HFFc6 (cell line): Measurements from ENCODE around the gene SH3PXD2A. TPM values are rescaled to one million over a fixed set of nuclear protein-coding genes. Genes with fewer than 3 reads are reported as not detected.

ENCODE experiments used
- DNase-seq: peaks from one replicate; pipeline ENCODE4 v3.0.0-alpha.2; 2018
- H3K27ac Mint-ChIP-seq: 2 replicates; pipeline ENCODE4 v1.8.0; 2020; ENCODE audit warnings: mild to moderate bottlenecking, mixed read lengths
- H3K27me3 Mint-ChIP-seq: 2 replicates; pipeline ENCODE4 v1.8.0; 2021; ENCODE audit warnings: mild to moderate bottlenecking, moderate library complexity, mixed read lengths; ENCODE audit not compliant: insufficient read depth
- H3K36me3 Mint-ChIP-seq: 2 replicates; pipeline ENCODE4 v1.8.0; 2021; ENCODE audit warnings: low read depth, mixed read lengths
- H3K4me1 Mint-ChIP-seq: 2 replicates; pipeline ENCODE4 v1.8.0; 2020; ENCODE audit warnings: low read depth, mixed read lengths
- H3K4me3 Mint-ChIP-seq: 2 replicates; pipeline ENCODE4 v1.8.0; 2020; ENCODE audit warnings: mild to moderate bottlenecking, moderate library complexity, mixed read lengths
- H3K9me3 Mint-ChIP-seq: 2 replicates; pipeline ENCODE4 v1.8.0; 2020; ENCODE audit warnings: mild to moderate bottlenecking, mixed read lengths
- total RNA-seq, 6 experiments: library from RNA; stranded (reverse); fragmentation: NEBNext Ultra II Directional; extraction: Animal tissue kit (Norgen Biotek cat#: 25700); gene quantifications; 2 replicates in 1 of 6; 3 replicates in 5 of 6; pipeline ENCODE4 v1.2.3, GENCODE V29; 2021
- TF ChIP-seq, protein P1 (sequence below): fragments of 200-600 bp; sonication (generic); IDR thresholded peaks from 2 replicates; pipeline ENCODE4 v1.5.0; 2021; ENCODE audit warnings: antibody characterized with exemption, mild to moderate bottlenecking

Gene SH3PXD2A
- total RNA-seq, 6 experiments from 2014 or later = 75.5 to 113 (median 81.1) TPM

DNA sequence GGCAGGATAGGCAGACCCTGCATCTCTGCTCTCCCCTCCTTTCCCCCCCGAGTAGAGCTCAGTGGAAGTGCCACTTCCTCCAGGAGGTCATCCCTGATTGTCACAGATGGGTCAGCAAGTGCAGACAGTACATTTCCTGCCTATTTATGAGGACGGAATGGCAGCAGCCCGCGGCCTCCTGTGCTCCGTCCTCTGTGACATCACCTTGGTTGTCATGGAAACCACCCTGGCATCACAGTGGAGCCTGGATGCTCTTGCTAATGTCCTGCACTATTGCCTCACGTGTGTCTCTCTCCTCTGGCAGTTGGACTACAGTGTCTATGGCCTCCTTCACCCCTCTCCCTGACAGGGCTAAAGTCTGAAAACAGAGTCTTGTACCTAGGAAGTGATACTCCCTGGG is 148.6 kb downstream of the SH3PXD2A start:
- TF ChIP-seq, protein P1, sequence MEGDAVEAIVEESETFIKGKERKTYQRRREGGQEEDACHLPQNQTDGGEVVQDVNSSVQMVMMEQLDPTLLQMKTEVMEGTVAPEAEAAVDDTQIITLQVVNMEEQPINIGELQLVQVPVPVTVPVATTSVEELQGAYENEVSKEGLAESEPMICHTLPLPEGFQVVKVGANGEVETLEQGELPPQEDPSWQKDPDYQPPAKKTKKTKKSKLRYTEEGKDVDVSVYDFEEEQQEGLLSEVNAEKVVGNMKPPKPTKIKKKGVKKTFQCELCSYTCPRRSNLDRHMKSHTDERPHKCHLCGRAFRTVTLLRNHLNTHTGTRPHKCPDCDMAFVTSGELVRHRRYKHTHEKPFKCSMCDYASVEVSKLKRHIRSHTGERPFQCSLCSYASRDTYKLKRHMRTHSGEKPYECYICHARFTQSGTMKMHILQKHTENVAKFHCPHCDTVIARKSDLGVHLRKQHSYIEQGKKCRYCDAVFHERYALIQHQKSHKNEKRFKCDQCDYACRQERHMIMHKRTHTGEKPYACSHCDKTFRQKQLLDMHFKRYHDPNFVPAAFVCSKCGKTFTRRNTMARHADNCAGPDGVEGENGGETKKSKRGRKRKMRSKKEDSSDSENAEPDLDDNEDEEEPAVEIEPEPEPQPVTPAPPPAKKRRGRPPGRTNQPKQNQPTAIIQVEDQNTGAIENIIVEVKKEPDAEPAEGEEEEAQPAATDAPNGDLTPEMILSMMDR = no peak
- no peak overlapping the region for H3K27ac Mint-ChIP-seq
- no peaks in the 10 kb centered on the region for H3K27me3 Mint-ChIP-seq
- H3K4me3 Mint-ChIP-seq = no peak overlapping the region
- H3K9me3 Mint-ChIP-seq = no peaks in the 10 kb centered on the region
- peaks cover 22% of the 10 kb centered on the region for H3K4me1 Mint-ChIP-seq
- no peaks in the 10 kb centered on the region for H3K36me3 Mint-ChIP-seq
- DNase-seq = no peak

DNA sequence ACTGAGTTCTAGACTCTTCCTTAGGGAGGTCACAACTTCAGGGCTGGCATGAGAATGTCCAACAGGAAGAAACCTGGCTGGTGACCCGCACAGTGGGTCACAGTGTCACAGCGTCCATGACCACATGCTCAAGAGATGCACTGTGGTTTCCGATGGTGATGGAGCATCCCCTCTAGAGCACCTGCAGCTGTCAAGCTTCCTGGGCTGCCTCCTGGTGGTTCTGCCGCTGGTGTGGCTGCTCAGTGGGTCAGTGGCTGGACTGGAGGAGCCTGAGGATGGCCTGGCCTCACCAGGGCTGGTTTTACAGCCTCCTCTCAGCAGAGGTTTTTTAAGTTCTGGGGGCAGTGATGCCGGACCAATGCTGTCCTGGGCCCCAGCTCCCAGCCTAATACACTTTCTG is 149.3 kb downstream of the SH3PXD2A start:
- Mint-ChIP-seq H3K9me3 (no peaks in the 10 kb centered on the region), H3K4me1 (peaks cover 22% of the 10 kb centered on the region), H3K27ac (no peak overlapping the region)

DNA sequence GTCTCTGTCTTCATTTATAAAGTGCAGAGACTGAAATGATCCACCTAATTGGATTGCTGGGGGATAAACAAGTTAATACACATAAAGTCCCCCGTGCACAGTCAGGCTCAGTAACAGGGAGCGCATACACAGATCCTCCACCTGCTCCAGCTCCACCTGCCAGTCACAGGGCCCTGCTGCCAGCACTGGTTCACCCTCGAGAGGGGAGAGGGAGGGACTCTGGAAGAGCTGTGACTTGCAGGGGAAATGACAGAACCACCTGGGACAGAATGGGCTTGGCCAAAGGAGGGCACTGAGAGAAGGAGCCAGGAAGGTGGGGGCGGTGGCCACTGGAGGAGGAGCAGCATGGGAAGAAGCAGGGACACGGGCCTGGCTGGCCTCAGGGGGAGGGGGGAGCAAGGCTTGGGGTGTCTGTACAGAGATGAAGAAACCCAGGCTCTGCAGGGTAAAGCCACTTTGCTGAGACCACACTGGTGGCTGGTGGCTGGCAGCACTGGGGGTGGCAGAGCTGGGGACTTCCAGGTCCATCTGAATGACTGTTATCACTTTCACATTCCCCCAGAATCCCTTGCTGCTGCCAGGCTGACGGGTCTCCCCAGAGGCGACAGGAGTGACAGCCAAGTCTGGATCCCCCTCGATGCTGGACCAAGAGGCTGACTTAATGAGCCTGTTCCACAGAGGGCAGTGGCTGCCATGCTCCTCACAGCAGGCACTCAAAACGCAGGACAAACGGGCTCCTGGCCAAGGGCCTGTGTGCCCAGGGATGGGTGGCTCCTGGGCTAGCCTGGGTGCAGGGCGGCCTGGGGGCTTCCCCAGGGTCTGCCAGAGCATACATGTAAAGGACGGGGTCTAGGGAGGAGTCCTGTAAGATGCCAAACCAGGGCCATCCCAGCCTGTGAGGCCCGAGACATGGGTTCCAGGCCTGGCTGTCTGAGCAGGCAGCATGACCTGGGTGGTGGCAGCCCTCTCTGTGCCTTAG is 151.1 kb downstream of the SH3PXD2A start:
- Mint-ChIP-seq H3K27me3 (no peaks in the 10 kb centered on the region; the same call in 1 of the 2 replicates), H3K9me3 (no peaks in the 10 kb centered on the region), H3K4me1 (peaks cover 17% of the 10 kb centered on the region), H3K27ac (no peak overlapping the region), H3K4me3 (no peak overlapping the region), H3K36me3 (no peaks in the 10 kb centered on the region)
- no peak for DNase-seq
- TF ChIP-seq, protein P1 = no peak

More for the DNA sequence above, 149.3 kb downstream of the SH3PXD2A start:
- no peaks in the 10 kb centered on the region for H3K36me3 Mint-ChIP-seq
- DNase-seq = no peak
- H3K4me3 Mint-ChIP-seq = no peak overlapping the region
- TF ChIP-seq, protein P1 = no peak
- no peaks in the 10 kb centered on the region for H3K27me3 Mint-ChIP-seq

DNA sequence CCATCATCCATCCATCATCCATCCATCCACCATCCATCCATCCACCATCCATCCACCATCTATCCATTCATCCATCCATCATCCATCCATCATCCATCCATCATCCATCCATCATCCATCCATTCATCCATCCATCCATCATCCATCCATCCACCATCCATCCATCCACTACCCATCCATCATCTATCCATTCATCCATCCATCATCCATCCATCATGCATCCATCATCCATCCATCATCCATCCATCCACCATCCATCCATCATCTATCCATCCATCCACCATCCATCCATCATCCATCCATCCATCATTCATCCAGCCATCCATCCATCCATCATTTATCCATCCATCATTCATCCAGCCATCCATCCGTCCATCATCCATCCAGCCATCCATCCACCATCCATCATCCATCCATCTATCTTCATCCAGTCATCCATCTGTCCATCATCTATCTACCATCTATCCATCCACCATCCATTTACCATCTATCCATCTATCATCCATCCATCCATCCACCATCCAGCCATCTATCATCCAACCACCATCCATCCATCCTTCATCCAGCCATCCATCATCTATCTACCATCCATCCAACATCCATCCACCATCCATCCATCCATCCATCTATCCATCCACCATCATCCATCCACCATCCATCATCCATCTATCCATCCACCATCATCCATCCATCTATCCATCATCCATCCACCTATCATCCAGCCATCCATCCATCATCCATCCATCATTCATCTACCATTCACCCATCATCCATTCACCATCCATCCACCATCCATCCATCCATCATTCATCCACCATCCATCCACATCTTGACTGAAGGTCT is 153.8 kb downstream of the SH3PXD2A start:
- TF ChIP-seq, protein P1 = no peak
- no peaks in the 10 kb centered on the region for H3K36me3 Mint-ChIP-seq
- no peak overlapping the region for H3K27ac Mint-ChIP-seq

DNA sequence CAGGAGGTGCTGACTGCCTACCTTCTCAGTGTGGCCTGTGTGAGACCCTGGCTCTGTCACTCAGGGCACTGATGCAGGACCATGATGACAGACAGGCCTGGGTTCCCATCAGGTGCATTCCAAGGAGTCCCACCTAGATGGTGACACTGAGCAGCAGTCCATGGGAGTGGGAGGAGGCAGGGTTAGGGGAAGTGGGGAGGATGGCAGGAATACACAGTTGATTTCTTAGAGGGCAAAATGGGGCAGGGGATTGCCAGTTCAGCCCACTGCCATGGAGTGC is 155.0 kb downstream of the SH3PXD2A start:
- no peak overlapping the region for H3K27ac Mint-ChIP-seq
- no peak overlapping the region for H3K4me3 Mint-ChIP-seq
- no peaks in the 10 kb centered on the region for H3K9me3 Mint-ChIP-seq
- no peak for DNase-seq
- peaks cover 1% of the 10 kb centered on the region for H3K27me3 Mint-ChIP-seq
- TF ChIP-seq, protein P1 = no peak
- H3K36me3 Mint-ChIP-seq = no peaks in the 10 kb centered on the region
- peaks cover 26% of the 10 kb centered on the region for H3K4me1 Mint-ChIP-seq

More for the DNA sequence above, 153.8 kb downstream of the SH3PXD2A start:
- Mint-ChIP-seq H3K4me3 (no peak overlapping the region), H3K27me3 (no peaks in the 10 kb centered on the region; the same call in none of the 2 replicates), H3K4me1 (peaks cover 14% of the 10 kb centered on the region), H3K9me3 (no peaks in the 10 kb centered on the region)
- DNase-seq = no peak
